ENCODE measurements around the gene CLDN11. TPM values are rescaled to one million over a fixed set of nuclear protein-coding genes. Genes with fewer than 3 reads are reported as not detected.

Gene CLDN11
- total RNA-seq, 2 donors from 2014 or later: not detected

GRCh38 chr3:170420307-170420821, 1.7 kb downstream of the CLDN11 start:
- Mint-ChIP-seq H3K9me3 (no peaks in the 10 kb centered on the region), H3K27me3 (peaks cover 35% of the 10 kb centered on the region), H3K4me1 (peaks cover 4% of the 10 kb centered on the region), H3K27ac (no peak overlapping the region), H3K36me3 (ENCODE audit: low read depth) (no peaks in the 10 kb centered on the region), H3K4me3 (peak overlapping the region; percentile 18)
- no peak for ATAC-seq (replicated peaks)

GRCh38 chr3:170421111-170421641, 2.5 kb downstream of the CLDN11 start:
- Mint-ChIP-seq H3K4me3 (no peak overlapping the region), H3K36me3 (ENCODE audit: low read depth) (no peaks in the 10 kb centered on the region), H3K27me3 (peaks cover 35% of the 10 kb centered on the region), H3K27ac (no peak overlapping the region), H3K9me3 (no peaks in the 10 kb centered on the region), H3K4me1 (peaks cover 4% of the 10 kb centered on the region)
- ATAC-seq (replicated peaks): no peak

- no peaks in the 10 kb centered on the region for H3K36me3 Mint-ChIP-seq (ENCODE audit: low read depth)
- H3K27me3 Mint-ChIP-seq: peaks cover 35% of the 10 kb centered on the region
- no peaks in the 10 kb centered on the region for H3K9me3 Mint-ChIP-seq
- peaks cover 4% of the 10 kb centered on the region for H3K4me1 Mint-ChIP-seq
- ATAC-seq (replicated peaks): no peak
- no peak overlapping the region for H3K4me3 Mint-ChIP-seq
- no peak overlapping the region for H3K27ac Mint-ChIP-seq
These were observed 3.1 kb downstream of the CLDN11 start for GRCh38 chr3:170421758-170422157.

- H3K36me3 Mint-ChIP-seq (ENCODE audit: low read depth): no peaks in the 10 kb centered on the region
- H3K4me1 Mint-ChIP-seq: peaks cover 3% of the 10 kb centered on the region
- ATAC-seq (replicated peaks): no peak
- no peaks in the 10 kb centered on the region for H3K9me3 Mint-ChIP-seq
- H3K4me3 Mint-ChIP-seq: no peak overlapping the region
- peaks cover 24% of the 10 kb centered on the region for H3K27me3 Mint-ChIP-seq
- H3K27ac Mint-ChIP-seq: no peak overlapping the region
These were observed 4.4 kb downstream of the CLDN11 start for GRCh38 chr3:170423001-170423615.

GRCh38 chr3:170424879-170425278, 6.2 kb downstream of the CLDN11 start:
- H3K27ac Mint-ChIP-seq: no peak overlapping the region
- no peaks in the 10 kb centered on the region for H3K9me3 Mint-ChIP-seq
- H3K27me3 Mint-ChIP-seq: peaks cover 23% of the 10 kb centered on the region
- peak; percentile 61 for ATAC-seq (replicated peaks)
- peaks cover 9% of the 10 kb centered on the region for H3K4me1 Mint-ChIP-seq
- H3K4me3 Mint-ChIP-seq: no peak overlapping the region
- H3K36me3 Mint-ChIP-seq (ENCODE audit: low read depth): no peaks in the 10 kb centered on the region

GRCh38 chr3:170425491-170426239, 7.0 kb downstream of the CLDN11 start:
- Mint-ChIP-seq H3K36me3 (ENCODE audit: low read depth) (no peaks in the 10 kb centered on the region), H3K4me1 (peaks cover 9% of the 10 kb centered on the region), H3K27me3 (peaks cover 18% of the 10 kb centered on the region), H3K27ac (no peak overlapping the region), H3K9me3 (no peaks in the 10 kb centered on the region), H3K4me3 (no peak overlapping the region)
- ATAC-seq (replicated peaks): no peak

GRCh38 chr3:170426240-170426797, 7.7 kb downstream of the CLDN11 start:
- H3K36me3 Mint-ChIP-seq (ENCODE audit: low read depth): no peaks in the 10 kb centered on the region
- H3K9me3 Mint-ChIP-seq: no peaks in the 10 kb centered on the region
- H3K27me3 Mint-ChIP-seq: peaks cover 15% of the 10 kb centered on the region
- H3K4me1 Mint-ChIP-seq: peaks cover 9% of the 10 kb centered on the region
- no peak overlapping the region for H3K4me3 Mint-ChIP-seq
- H3K27ac Mint-ChIP-seq: no peak overlapping the region
- no peak for ATAC-seq (replicated peaks)

- H3K36me3 Mint-ChIP-seq (ENCODE audit: low read depth): no peaks in the 10 kb centered on the region
- no peaks in the 10 kb centered on the region for H3K9me3 Mint-ChIP-seq
These were observed 9.4 kb downstream of the CLDN11 start for GRCh38 chr3:170428095-170428494.

GRCh38 chr3:170429050-170429449, 10.4 kb downstream of the CLDN11 start:
- no peaks in the 10 kb centered on the region for H3K9me3 Mint-ChIP-seq
- H3K36me3 Mint-ChIP-seq (ENCODE audit: low read depth): no peaks in the 10 kb centered on the region
- peaks cover 11% of the 10 kb centered on the region for H3K27me3 Mint-ChIP-seq
- H3K27ac Mint-ChIP-seq: peak overlapping the region; percentile 48
- H3K4me1 Mint-ChIP-seq: peaks cover 9% of the 10 kb centered on the region
- peak overlapping the region; percentile 27 for H3K4me3 Mint-ChIP-seq
- peak; percentile 67 for ATAC-seq (replicated peaks)

More at GRCh38 chr3:170428095-170428494, 9.4 kb downstream of the CLDN11 start:
- Mint-ChIP-seq H3K4me3 (no peak overlapping the region), H3K4me1 (peaks cover 9% of the 10 kb centered on the region), H3K27ac (no peak overlapping the region), H3K27me3 (peaks cover 11% of the 10 kb centered on the region)
- ATAC-seq (replicated peaks): no peak

GRCh38 chr3:170431054-170431453, 12.4 kb downstream of the CLDN11 start:
- Mint-ChIP-seq H3K36me3 (ENCODE audit: low read depth) (no peaks in the 10 kb centered on the region), H3K4me1 (peaks cover 9% of the 10 kb centered on the region), H3K9me3 (no peaks in the 10 kb centered on the region), H3K4me3 (no peak overlapping the region), H3K27ac (no peak overlapping the region), H3K27me3 (peaks cover 4% of the 10 kb centered on the region)
- no peak for ATAC-seq (replicated peaks)

- no peak overlapping the region for H3K4me3 Mint-ChIP-seq
- no peak for ATAC-seq (replicated peaks)
- H3K36me3 Mint-ChIP-seq (ENCODE audit: low read depth): no peaks in the 10 kb centered on the region
- H3K9me3 Mint-ChIP-seq: no peaks in the 10 kb centered on the region
- no peak overlapping the region for H3K27ac Mint-ChIP-seq
- peaks cover 9% of the 10 kb centered on the region for H3K4me1 Mint-ChIP-seq
- peaks cover 2% of the 10 kb centered on the region for H3K27me3 Mint-ChIP-seq
These were observed 13.7 kb downstream of the CLDN11 start for GRCh38 chr3:170432416-170432815.

GRCh38 chr3:170436697-170437096, 18.0 kb downstream of the CLDN11 start:
- H3K27ac Mint-ChIP-seq: no peak overlapping the region

GRCh38 chr3:170437176-170437575, 18.5 kb downstream of the CLDN11 start:
- Mint-ChIP-seq H3K27ac (no peak overlapping the region), H3K36me3 (ENCODE audit: low read depth) (no peaks in the 10 kb centered on the region), H3K4me1 (no peaks in the 10 kb centered on the region), H3K4me3 (no peak overlapping the region), H3K9me3 (no peaks in the 10 kb centered on the region), H3K27me3 (peaks cover 13% of the 10 kb centered on the region)
- ATAC-seq (replicated peaks): no peak

More at GRCh38 chr3:170436697-170437096, 18.0 kb downstream of the CLDN11 start:
- Mint-ChIP-seq H3K36me3 (ENCODE audit: low read depth) (no peaks in the 10 kb centered on the region), H3K4me3 (no peak overlapping the region), H3K27me3 (peaks cover 11% of the 10 kb centered on the region), H3K9me3 (no peaks in the 10 kb centered on the region), H3K4me1 (no peaks in the 10 kb centered on the region)
- ATAC-seq (replicated peaks): peak; percentile 14

- Mint-ChIP-seq H3K36me3 (ENCODE audit: low read depth) (no peaks in the 10 kb centered on the region), H3K27me3 (peaks cover 19% of the 10 kb centered on the region), H3K4me3 (no peak overlapping the region), H3K9me3 (no peaks in the 10 kb centered on the region), H3K4me1 (no peaks in the 10 kb centered on the region), H3K27ac (no peak overlapping the region)
- no peak for ATAC-seq (replicated peaks)
These were observed 19.2 kb downstream of the CLDN11 start for GRCh38 chr3:170437696-170438407.
